Tibial nerve (tissue), 4 donors: ENCODE measurements around the gene FCHSD2.
A peak's percentile ranks its signal among the peaks of the same experiment; 100 is the strongest.

Experiments used
- EP300 ChIP-seq, 2 donors: sonication (generic); formaldehyde crosslinking; IDR thresholded peaks; one replicate each; pipeline ENCODE4 v1.6.1; 2017; ENCODE audit warnings: antibody characterized with exemption in 2 of 2, mild to moderate bottlenecking in 1 of 2
- POLR2A ChIP-seq, 2 donors: fragments of 450-650 bp; IDR thresholded peaks; one replicate each; pipeline ENCODE4 v1.6.1; 2017; ENCODE audit warnings: antibody characterized with exemption in 2 of 2, mild to moderate bottlenecking in 2 of 2, moderate library complexity in 2 of 2
- TF ChIP-seq, protein P1 (sequence below), 5 experiments: fragments of 200-600 bp in 3 of 5; fragments of 450-650 bp in 2 of 5; sonication (generic) in 3 of 5; IDR thresholded peaks; one replicate each; pipeline ENCODE4 v1.5.1; 2016 to 2019; ENCODE audit warnings: antibody characterized with exemption in 5 of 5, mild to moderate bottlenecking in 3 of 5, moderate library complexity in 2 of 5

DNA sequence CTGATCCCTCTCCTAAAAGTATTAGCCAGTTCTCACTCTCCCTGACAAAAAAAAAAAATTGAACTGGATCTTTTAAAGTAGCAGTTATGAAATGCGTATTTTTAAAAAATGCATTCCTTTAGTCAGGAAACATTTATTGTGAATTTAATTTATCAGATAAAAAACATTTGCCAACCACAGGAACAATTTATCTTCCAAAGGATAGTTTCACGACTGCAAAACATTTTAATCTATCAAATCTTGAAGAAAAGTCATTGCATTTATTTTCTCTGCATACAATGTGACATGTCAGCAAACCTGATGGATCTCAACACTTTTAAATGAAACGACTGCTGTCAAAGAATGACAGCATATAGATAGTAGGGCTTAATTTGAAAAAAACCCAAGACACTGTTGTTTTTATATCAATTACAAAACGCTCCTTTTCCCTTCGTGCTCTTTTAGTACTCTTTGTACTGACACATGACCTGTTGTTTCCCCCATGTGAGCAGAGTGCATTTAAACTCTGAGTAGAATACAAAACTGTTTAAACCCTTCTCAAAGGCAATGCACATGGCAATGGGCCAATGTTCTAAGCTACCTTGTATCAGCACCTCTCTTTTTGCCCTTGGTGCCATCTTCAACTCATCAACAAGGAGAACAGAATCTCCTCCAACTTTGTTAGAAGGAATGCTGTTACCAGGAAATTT, 220.9 kb downstream of the FCHSD2 start:
- TF ChIP-seq, protein P1, sequence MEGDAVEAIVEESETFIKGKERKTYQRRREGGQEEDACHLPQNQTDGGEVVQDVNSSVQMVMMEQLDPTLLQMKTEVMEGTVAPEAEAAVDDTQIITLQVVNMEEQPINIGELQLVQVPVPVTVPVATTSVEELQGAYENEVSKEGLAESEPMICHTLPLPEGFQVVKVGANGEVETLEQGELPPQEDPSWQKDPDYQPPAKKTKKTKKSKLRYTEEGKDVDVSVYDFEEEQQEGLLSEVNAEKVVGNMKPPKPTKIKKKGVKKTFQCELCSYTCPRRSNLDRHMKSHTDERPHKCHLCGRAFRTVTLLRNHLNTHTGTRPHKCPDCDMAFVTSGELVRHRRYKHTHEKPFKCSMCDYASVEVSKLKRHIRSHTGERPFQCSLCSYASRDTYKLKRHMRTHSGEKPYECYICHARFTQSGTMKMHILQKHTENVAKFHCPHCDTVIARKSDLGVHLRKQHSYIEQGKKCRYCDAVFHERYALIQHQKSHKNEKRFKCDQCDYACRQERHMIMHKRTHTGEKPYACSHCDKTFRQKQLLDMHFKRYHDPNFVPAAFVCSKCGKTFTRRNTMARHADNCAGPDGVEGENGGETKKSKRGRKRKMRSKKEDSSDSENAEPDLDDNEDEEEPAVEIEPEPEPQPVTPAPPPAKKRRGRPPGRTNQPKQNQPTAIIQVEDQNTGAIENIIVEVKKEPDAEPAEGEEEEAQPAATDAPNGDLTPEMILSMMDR (IDR thresholded peaks at IDR 0.05), result no peak
- peak in 1 of 2 donors; percentile 8 for TF ChIP-seq EP300 (IDR thresholded peaks at IDR 0.05)
- no peak for TF ChIP-seq POLR2A (IDR thresholded peaks at IDR 0.05)
